Subcutaneous abdominal adipose tissue (tissue), 5 donors: ENCODE results near the gene NSD1.

Experiments
- H3K27ac ChIP-seq: one replicate; pipeline ENCODE4 v1.7.0; 2013; ENCODE audit warnings: low read depth, mild to moderate bottlenecking, inconsistent platforms, low read length, moderate library complexity
- H3K27me3 ChIP-seq, 5 donors: one replicate each; pipeline ENCODE4 v1.7.0; 2013; ENCODE audit warnings: low read length in 5 of 5, inconsistent platforms in 1 of 5; ENCODE audit not compliant: control insufficient read depth in 5 of 5, insufficient read depth in 4 of 5
- H3K36me3 ChIP-seq, 5 donors: one replicate each; pipeline ENCODE4 v1.7.0; 2013; ENCODE audit warnings: low read length in 5 of 5; ENCODE audit not compliant: control insufficient read depth in 5 of 5, insufficient read depth in 5 of 5
- H3K4me1 ChIP-seq, 5 donors: one replicate each; pipeline ENCODE4 v1.7.0; 2013; ENCODE audit warnings: low read length in 5 of 5, mild to moderate bottlenecking in 3 of 5, moderate library complexity in 1 of 5; ENCODE audit not compliant: control insufficient read depth in 5 of 5, insufficient read depth in 5 of 5
- H3K4me3 ChIP-seq, 5 donors: one replicate each; pipeline ENCODE4 v1.7.0; 2013; ENCODE audit warnings: low read length in 5 of 5, low read depth in 1 of 5
- H3K9ac ChIP-seq, 5 donors: one replicate each; pipeline ENCODE4 v1.7.0; 2013; ENCODE audit warnings: low read length in 5 of 5, mild to moderate bottlenecking in 4 of 5, moderate library complexity in 3 of 5
- H3K9me3 ChIP-seq, 5 donors: one replicate each; pipeline ENCODE4 v1.7.0; 2013; ENCODE audit warnings: low read length in 5 of 5; ENCODE audit not compliant: control insufficient read depth in 5 of 5
- donor health status: healthy.
- donor health status: healthy.
- donor health status: healthy.
- donor health status: healthy.
- donor health status: healthy.

NSD1 gene

DNA sequence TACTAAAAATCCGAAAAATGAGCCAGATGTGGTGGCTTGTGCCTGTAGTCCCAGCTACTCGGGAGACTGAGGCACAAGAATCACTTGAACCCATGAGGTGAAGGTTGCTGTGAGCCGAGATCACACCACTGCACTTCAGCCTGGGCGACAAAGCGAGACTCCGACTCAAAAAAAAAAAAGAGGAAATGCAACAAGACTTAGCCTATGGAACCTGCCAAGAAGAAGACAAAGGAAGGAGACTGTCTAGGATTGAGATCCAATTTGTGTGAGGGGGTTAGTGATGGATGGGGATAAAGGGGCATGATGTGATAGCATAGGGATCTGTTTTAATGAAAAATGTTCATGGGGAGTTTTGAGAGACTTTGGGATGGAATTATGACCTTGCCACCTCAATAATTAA lies 97.1 kb downstream of the NSD1 start:
- Histone ChIP-seq H3K27me3 (no peaks in the 10 kb centered on the region), H3K27ac (no peak overlapping the region), H3K9ac (no peak overlapping the region)

DNA sequence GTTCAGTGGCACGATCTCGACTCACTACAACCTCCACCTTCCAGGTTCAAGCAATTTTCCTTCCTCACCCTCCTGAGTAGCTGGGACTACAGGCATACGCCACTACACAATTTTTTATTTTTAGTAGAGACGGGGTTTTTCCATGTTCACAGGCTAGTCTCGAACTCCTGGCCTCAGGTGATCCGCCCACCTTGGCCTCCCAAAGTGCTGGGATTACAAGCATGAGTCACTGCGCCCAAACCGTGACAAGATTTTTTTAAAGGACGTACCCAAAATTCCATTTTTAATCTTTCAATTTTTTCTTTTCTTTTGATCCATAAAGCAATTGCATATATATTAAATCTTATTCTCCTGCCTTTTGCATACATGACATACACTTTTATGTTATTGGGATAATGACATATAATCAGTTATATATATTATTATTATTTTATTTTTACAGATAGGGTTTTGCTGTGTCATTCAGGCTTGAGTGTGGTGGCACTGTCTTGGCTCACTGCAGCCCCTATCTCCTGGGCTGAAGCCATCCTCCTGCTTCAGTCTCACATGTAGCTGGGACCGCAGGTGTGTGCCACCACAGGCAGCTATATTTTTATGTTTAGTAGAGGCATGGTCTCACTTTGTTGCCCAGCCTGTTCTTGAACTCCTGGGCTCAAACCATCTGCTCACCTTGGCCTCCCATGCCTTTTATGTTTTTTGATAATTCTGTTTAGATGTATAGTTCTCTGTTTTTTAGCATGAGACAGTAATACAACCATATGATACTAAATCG lies 98.1 kb downstream of the NSD1 start:
- no peak overlapping the region for H3K27ac ChIP-seq
- no peak overlapping the region for H3K4me3 ChIP-seq
- H3K36me3 ChIP-seq: peaks cover 7 to 17% (median 10%) of the 10 kb centered on the region in 5 donors
- H3K27me3 ChIP-seq: no peaks in the 10 kb centered on the region
- no peak overlapping the region for H3K9ac ChIP-seq
- H3K4me1 ChIP-seq: peaks cover 4 to 19% (median 16%) of the 10 kb centered on the region in 5 donors
- H3K9me3 ChIP-seq: no peaks in the 10 kb centered on the region

More for the DNA sequence above, 97.1 kb downstream of the NSD1 start:
- Histone ChIP-seq H3K4me1 (peaks cover 4 to 19% (median 16%) of the 10 kb centered on the region in 5 donors), H3K36me3 (peaks cover 3 to 11% (median 4%) of the 10 kb centered on the region in 5 donors), H3K9me3 (no peaks in the 10 kb centered on the region), H3K4me3 (no peak overlapping the region)

DNA sequence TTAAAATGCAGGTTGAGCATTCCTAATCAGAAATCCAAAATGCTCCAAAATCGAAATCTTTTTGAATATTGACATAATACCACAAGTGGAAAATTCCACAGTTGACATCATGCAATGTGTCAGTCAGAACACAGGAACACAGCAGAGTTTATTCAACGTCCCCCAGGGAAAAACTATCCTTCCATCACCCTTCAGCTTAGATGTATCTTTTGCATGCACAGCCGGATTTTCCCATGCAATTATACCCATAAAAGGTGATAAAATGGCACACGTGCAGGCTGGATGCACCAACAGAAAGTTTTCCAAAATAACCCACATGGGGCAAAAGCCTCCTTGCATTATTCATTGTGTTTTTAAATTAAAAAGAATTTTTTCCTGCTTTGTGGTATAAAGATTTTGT lies 98.8 kb downstream of the NSD1 start:
- Histone ChIP-seq H3K4me1 (peaks cover 4 to 19% (median 16%) of the 10 kb centered on the region in 5 donors), H3K27ac (no peak overlapping the region), H3K9ac (no peak overlapping the region)

DNA sequence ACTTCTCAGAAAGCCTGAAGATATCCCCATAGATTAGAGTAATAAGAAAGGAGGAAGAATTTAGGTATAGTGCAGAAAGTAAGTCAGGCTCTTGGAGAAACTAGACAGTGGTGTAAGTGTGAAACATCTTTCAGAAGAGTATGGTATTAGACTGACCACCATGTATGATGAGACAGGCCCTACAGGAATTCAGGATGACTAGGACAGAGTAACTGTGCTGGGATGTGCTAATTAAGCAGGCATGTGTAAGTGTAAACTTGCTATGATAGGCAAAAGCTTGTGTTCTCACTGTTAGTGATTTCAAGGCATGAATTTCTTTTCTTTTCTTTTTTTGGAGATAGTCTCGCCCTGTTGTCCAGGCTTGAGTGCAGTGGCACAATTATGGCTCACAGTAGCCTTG lies 99.2 kb downstream of the NSD1 start:
- Histone ChIP-seq H3K27me3 (no peaks in the 10 kb centered on the region), H3K9ac (no peak overlapping the region), H3K27ac (no peak overlapping the region), H3K4me1 (peaks cover 4 to 19% (median 16%) of the 10 kb centered on the region in 5 donors), H3K4me3 (no peak overlapping the region), H3K9me3 (no peaks in the 10 kb centered on the region), H3K36me3 (peaks cover 10 to 23% (median 16%) of the 10 kb centered on the region in 5 donors)

More for the DNA sequence above, 98.8 kb downstream of the NSD1 start:
- Histone ChIP-seq H3K36me3 (peaks cover 9 to 21% (median 15%) of the 10 kb centered on the region in 5 donors), H3K9me3 (no peaks in the 10 kb centered on the region), H3K4me3 (no peak overlapping the region), H3K27me3 (no peaks in the 10 kb centered on the region)

DNA sequence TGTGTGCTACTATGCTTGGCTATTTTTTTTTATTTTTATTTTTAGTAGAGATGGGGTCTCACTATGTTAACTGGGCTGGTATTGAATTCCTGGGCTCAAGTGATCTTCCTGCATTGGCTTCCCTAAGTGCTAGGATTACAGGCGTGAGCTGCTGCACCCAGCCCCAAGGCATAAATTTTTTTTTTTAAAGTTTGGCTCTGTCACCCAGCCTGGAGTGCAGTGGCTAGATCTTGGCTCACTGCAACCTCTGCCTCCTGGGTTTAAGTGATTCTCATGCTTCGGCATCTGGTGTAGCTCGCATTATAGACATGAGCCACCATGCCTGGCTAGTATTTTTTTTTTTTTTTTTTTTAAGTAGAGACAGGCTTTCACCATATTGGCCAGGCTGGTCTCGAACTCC lies 99.6 kb downstream of the NSD1 start:
- no peak overlapping the region for H3K4me3 ChIP-seq
- peaks cover 4 to 19% (median 16%) of the 10 kb centered on the region in 5 donors for H3K4me1 ChIP-seq
- H3K27ac ChIP-seq: no peak overlapping the region
- peaks cover 15 to 28% (median 18%) of the 10 kb centered on the region in 5 donors for H3K36me3 ChIP-seq
- no peak overlapping the region for H3K9ac ChIP-seq
- H3K9me3 ChIP-seq: no peaks in the 10 kb centered on the region
- no peaks in the 10 kb centered on the region for H3K27me3 ChIP-seq

DNA sequence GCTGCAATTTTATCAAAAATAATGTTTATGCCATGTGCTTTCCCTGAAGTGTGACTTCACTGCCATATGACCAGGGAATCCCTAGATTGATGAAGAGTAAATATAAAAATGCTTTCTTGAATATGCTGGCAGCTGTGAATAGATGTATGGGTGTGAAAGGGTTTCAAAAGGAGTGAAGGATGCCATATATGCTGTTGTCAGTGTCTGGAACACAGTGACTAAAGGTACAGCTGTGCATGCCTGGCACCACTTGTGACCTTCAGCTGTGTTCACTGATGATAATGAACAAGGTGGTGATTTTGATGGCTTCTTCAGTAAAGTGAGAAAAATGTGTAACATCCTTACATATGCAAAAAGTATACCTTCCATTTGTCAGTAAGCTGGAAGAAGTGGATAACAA lies 100.2 kb downstream of the NSD1 start:
- Histone ChIP-seq H3K4me1 (peaks cover 4 to 19% (median 16%) of the 10 kb centered on the region in 5 donors), H3K36me3 (peaks cover 19 to 34% (median 24%) of the 10 kb centered on the region in 5 donors), H3K27ac (no peak overlapping the region), H3K4me3 (no peak overlapping the region), H3K27me3 (no peaks in the 10 kb centered on the region), H3K9me3 (no peaks in the 10 kb centered on the region), H3K9ac (no peak overlapping the region)

DNA sequence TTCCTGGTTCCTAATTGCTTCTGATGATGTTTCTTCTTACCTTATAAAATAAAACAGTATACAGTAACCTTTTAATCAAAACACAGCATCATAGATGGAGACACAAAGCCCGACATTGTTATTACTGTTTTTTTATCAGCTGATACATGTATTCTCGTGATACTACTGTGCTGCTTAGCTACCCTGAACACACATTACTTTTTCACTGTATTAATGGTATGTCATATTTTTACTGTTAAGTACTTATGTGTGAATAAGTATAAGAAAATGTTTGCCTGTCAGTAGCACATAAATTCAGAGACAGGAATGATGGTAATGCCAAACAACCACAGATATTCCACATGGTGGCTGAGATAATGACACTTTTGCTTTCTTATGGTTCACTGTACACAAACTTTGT lies 101.3 kb downstream of the NSD1 start:
- peaks cover 28 to 42% (median 29%) of the 10 kb centered on the region in 5 donors for H3K36me3 ChIP-seq
- peaks cover 4 to 19% (median 16%) of the 10 kb centered on the region in 5 donors for H3K4me1 ChIP-seq
- H3K9me3 ChIP-seq: no peaks in the 10 kb centered on the region
- no peaks in the 10 kb centered on the region for H3K27me3 ChIP-seq
- no peak overlapping the region for H3K27ac ChIP-seq
- no peak overlapping the region for H3K4me3 ChIP-seq
- no peak overlapping the region for H3K9ac ChIP-seq

DNA sequence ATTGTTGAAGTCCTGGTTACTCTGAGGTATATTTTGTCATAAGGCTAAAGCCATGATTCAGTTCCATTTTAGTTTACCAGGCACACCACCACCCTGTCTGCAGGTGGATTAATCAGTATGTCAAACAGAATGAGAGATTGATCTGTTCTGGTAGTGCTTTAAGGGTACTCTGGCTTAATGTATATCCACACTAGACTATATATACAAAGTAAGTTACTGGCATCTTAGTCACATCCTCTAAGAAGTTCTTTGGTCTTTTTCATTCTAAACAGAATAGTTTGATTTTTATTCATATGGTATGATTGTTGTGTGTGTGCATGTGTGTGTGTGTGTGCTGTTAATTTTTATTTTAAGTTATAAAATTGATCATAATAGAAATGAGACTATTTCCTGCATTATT lies 108.2 kb downstream of the NSD1 start:
- no peak overlapping the region for H3K27ac ChIP-seq
- no peak overlapping the region for H3K4me3 ChIP-seq
- peaks cover 38 to 77% (median 55%) of the 10 kb centered on the region in 5 donors for H3K36me3 ChIP-seq
- no peaks in the 10 kb centered on the region for H3K9me3 ChIP-seq
- H3K9ac ChIP-seq: no peak overlapping the region
- H3K4me1 ChIP-seq: no peaks in the 10 kb centered on the region
- no peaks in the 10 kb centered on the region for H3K27me3 ChIP-seq

DNA sequence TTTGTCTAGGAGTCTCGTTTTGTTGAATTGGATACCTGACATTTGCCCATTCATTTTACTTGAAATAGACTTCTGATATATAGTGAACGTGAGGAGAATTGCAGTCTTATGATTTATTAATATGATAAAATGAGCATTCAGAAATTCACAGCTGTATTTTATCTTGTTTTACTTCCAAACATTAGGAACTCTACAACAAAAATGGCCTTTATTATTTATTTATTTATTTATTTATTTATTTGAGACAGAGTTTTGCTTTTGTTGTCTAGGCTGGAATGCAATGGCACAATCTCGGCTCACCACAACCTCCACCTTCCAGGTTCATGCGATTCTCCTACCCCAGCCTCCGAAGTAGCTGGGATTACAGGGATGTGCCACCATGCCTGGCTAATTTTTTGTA lies 108.7 kb downstream of the NSD1 start:
- peaks cover 39 to 80% (median 56%) of the 10 kb centered on the region in 5 donors for H3K36me3 ChIP-seq
- no peak overlapping the region for H3K27ac ChIP-seq
- H3K9ac ChIP-seq: no peak overlapping the region
- H3K4me1 ChIP-seq: no peaks in the 10 kb centered on the region
- no peaks in the 10 kb centered on the region for H3K9me3 ChIP-seq
- H3K27me3 ChIP-seq: no peaks in the 10 kb centered on the region
- H3K4me3 ChIP-seq: no peak overlapping the region

DNA sequence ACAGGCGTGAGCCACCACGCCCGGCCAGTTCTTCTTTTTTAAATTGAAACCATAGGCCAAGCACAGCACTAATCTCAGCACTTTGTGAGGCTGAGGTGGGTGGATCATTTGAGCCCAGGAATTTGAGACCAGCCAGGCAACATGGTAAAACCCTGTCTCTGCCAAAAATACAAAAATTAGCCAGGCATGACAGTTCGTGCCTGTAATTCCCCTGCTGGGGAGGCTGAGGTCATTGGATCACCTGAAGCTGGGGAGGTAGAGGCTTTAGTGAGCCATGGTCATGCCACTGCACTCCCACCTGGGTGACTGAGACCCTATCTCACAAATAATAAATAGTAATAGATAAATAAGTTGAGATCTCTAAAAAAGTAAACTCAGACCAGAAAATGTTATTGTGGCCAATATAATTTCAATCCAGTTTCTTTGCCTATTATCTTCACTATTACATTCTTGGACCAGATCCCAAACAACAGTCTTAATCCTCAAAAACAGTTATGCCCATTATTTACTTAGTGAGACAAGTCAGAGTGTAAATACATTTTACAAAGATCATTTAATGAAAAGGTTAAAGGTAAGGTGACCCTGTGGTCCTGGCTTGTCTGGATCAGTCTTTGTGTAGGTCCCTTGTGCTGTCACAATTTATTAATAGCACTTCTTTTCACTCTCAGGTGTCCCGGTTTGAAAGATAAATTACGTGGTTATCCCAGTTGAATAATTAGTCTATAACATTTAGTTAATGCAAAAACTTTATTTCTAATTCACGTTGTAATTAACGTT lies 116.4 kb downstream of the NSD1 start:
- H3K36me3 ChIP-seq: peaks cover 49 to 86% (median 66%) of the 10 kb centered on the region in 5 donors
- no peak overlapping the region for H3K9ac ChIP-seq
- H3K27me3 ChIP-seq: no peaks in the 10 kb centered on the region
- no peaks in the 10 kb centered on the region for H3K9me3 ChIP-seq
- H3K4me1 ChIP-seq: no peaks in the 10 kb centered on the region
- H3K4me3 ChIP-seq: no peak overlapping the region
- no peak overlapping the region for H3K27ac ChIP-seq
